WI38 (cell line): ENCODE data around the gene PUM2.

Experiments used
- H3K4me3 ChIP-seq: 2 replicates; pipeline ENCODE4 v1.5.1; 2011; ENCODE audit warnings: low read depth, mild to moderate bottlenecking, control low read depth, low read length
- CTCF ChIP-seq: IDR thresholded peaks from 2 replicates; pipeline ENCODE4 v1.5.1; 2012; ENCODE audit warnings: low read depth, mild to moderate bottlenecking, control low read depth, low read length

PUM2 gene

GRCh38 chr2:20227894-20228505 lies 122.6 kb downstream of the PUM2 start:
- no peak overlapping the region for H3K4me3 ChIP-seq
- TF ChIP-seq CTCF, result no peak

GRCh38 chr2:20226152-20226545 lies 124.5 kb downstream of the PUM2 start:
- TF ChIP-seq CTCF, result no peak
- no peak overlapping the region for H3K4me3 ChIP-seq

GRCh38 chr2:20225294-20226151 lies 125.1 kb downstream of the PUM2 start:
- peak; percentile 41; the same call in 1 of the 2 replicates for TF ChIP-seq CTCF
- H3K4me3 ChIP-seq, result peak overlapping the region; percentile 60

GRCh38 chr2:20224716-20225293 lies 125.8 kb downstream of the PUM2 start, which contains the start of gene SDC1:
Gene SDC1 (minus strand): TSS chr2:20225130. CDS start chr2:20224867, 263 bp downstream.
- H3K4me3 ChIP-seq, result peak within 1 kb of the TSS; percentile 60
- no peak for TF ChIP-seq CTCF

GRCh38 chr2:20224164-20224715 lies 126.4 kb downstream of the PUM2 start:
- peak overlapping the region; percentile 60 for H3K4me3 ChIP-seq
- TF ChIP-seq CTCF, result no peak

GRCh38 chr2:20223407-20224163 lies 127.1 kb downstream of the PUM2 start:
- TF ChIP-seq CTCF, result no peak
- peak overlapping the region; percentile 60 for H3K4me3 ChIP-seq
